AG09309 (cell line): Measurements from ENCODE around the gene BCL6B.
"Not testable (repeated sequence)": the region's sequence is repeated elsewhere in the genome, so short reads cannot be mapped to it uniquely, and the experiment has no call there.

Source experiments
- DNase-seq: peaks from one replicate; pipeline ENCODE4 v3.0.0-alpha.2; 2010; ENCODE audit warnings: low read depth
- H3K4me3 ChIP-seq: 2 replicates; pipeline ENCODE4 v1.5.1; 2011; ENCODE audit warnings: mild to moderate bottlenecking, low read depth, low read length, moderate library complexity; ENCODE audit not compliant: control insufficient read depth
- CTCF ChIP-seq: IDR thresholded peaks from 2 replicates; pipeline ENCODE4 v1.5.1; 2011; ENCODE audit warnings: mild to moderate bottlenecking, low read depth, low read length, inconsistent platforms; ENCODE audit not compliant: insufficient read depth, control insufficient read depth; ENCODE audit errors: missing control alignments

Gene BCL6B

GRCh38 chr17:7041607-7042500 lies 19.0 kb downstream of the BCL6B start:
- no peak overlapping the region for H3K4me3 ChIP-seq
- DNase-seq, result no peak
- no peak for TF ChIP-seq CTCF

- DNase-seq, result no peak
- TF ChIP-seq CTCF, result no peak
- H3K4me3 ChIP-seq, result peak overlapping the region; percentile 50
Observed at GRCh38 chr17:7042501-7043181, 19.8 kb downstream of the BCL6B start.

- no peak for DNase-seq
- no peak for TF ChIP-seq CTCF
- peak overlapping the region; percentile 50 for H3K4me3 ChIP-seq
Observed at GRCh38 chr17:7043182-7043496, 20.3 kb downstream of the BCL6B start.

- TF ChIP-seq CTCF, result no peak
- peak within 1 kb of the TSS; percentile 50 for H3K4me3 ChIP-seq
- no peak for DNase-seq
Observed at GRCh38 chr17:7043497-7044198, 20.8 kb downstream of the BCL6B start, which contains the start of gene SLC16A11. Gene SLC16A11 (minus strand): TSS chr17:7044092. CDS start chr17:7043513, 579 bp downstream.

GRCh38 chr17:7045492-7046126 lies 22.8 kb downstream of the BCL6B start:
- no peak for DNase-seq
- H3K4me3 ChIP-seq, result no peak overlapping the region
- TF ChIP-seq CTCF, result peak; percentile 63

- no peak for TF ChIP-seq CTCF
- H3K4me3 ChIP-seq, result no peak overlapping the region
- no peak for DNase-seq
Observed at GRCh38 chr17:7046127-7046724, 23.4 kb downstream of the BCL6B start.

GRCh38 chr17:7046725-7047397 lies 24.0 kb downstream of the BCL6B start:
- not testable (repeated sequence) for H3K4me3 ChIP-seq, DNase-seq
